ENCODE results near the gene MAML3. TPM values are rescaled to one million over a fixed set of nuclear protein-coding genes. Genes with fewer than 3 reads are reported as not detected.

Gene MAML3
- total RNA-seq, 1 experiment from 2014 or later: 12.1 TPM

DNA sequence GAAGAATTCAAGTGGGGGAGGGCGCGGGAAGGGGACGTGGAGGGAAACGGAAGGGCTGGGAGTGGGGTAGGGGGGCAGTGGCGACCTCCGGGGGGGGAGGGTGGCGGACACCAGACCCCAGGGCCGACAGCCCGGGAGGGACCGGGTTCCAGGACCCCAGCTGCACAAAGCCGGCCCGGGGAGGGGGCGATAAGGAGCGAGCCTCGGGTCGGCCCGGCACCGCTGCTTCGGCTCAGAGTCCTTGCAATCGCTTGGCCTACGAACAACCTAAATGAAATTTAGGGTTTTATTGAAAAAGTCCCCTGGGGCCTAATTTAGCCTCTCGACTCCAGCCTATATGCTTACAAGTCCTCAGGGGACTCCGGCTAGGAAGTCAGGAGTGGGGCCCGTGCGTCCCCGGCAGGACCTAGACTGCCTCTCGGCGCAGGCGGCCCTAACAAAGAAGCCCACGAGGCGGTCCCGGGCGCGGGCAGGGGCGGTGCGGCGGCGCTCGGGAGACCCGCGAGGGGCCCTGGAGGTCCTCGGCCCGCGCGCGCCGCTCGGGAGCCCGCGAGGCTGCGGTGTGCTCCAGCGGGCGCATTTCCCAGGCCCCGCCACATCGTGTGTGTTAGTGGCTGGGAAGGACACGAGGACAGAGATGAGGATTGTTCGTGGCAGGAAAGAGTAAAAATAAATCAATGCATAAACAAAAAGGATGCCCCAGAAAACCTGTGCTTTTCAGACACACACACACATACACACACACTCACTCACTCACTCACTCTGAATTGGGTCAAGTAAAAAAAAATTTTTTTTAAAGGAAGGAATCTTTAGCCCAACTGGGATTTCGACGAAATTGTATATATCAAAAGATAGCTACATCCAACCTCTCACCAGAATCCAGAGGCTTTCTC, 418.4 kb downstream of the MAML3 start:
- Mint-ChIP-seq H3K4me1 (ENCODE audit: low read depth, unreplicated experiment) (peaks cover 27% of the 10 kb centered on the region), H3K27ac (ENCODE audit: unreplicated experiment) (peak overlapping the region; percentile 78), H3K9me3 (ENCODE audit: unreplicated experiment) (no peaks in the 10 kb centered on the region), H3K36me3 (ENCODE audit: insufficient read depth, unreplicated experiment) (peaks cover 9% of the 10 kb centered on the region), H3K27me3 (ENCODE audit: insufficient read depth, unreplicated experiment) (no peaks in the 10 kb centered on the region), H3K4me3 (ENCODE audit: unreplicated experiment) (peak overlapping the region; percentile 69)
- H3K36me3 ChIP-seq (ENCODE audit: control insufficient read depth, insufficient read depth, low read length): no peaks in the 10 kb centered on the region
- DNase-seq: no peak
- CTCF ChIA-PET: interaction anchor here (0.8 to 1.5 kb wide), 6 partner anchors 12 to 314 kb away, joined by 3 to 4 read pairs (median 4); no protein-coding TSS in a partner anchor
- peaks cover 46% of the 10 kb centered on the region for H3K4me1 ChIP-seq
- POLR2A ChIA-PET: no interaction called here
- no peaks in the 10 kb centered on the region for H3K9me3 ChIP-seq
- peak overlapping the region; percentile 29 for H3K4me3 ChIP-seq (ENCODE audit: low read depth, low read length)
- H3K27me3 ChIP-seq (replicated peaks; ENCODE audit: control insufficient read depth, insufficient read depth, low read length): no peaks in the 10 kb centered on the region
- no TSS peak for BruUV-seq (replicated peaks)
- TF ChIP-seq, protein P1, sequence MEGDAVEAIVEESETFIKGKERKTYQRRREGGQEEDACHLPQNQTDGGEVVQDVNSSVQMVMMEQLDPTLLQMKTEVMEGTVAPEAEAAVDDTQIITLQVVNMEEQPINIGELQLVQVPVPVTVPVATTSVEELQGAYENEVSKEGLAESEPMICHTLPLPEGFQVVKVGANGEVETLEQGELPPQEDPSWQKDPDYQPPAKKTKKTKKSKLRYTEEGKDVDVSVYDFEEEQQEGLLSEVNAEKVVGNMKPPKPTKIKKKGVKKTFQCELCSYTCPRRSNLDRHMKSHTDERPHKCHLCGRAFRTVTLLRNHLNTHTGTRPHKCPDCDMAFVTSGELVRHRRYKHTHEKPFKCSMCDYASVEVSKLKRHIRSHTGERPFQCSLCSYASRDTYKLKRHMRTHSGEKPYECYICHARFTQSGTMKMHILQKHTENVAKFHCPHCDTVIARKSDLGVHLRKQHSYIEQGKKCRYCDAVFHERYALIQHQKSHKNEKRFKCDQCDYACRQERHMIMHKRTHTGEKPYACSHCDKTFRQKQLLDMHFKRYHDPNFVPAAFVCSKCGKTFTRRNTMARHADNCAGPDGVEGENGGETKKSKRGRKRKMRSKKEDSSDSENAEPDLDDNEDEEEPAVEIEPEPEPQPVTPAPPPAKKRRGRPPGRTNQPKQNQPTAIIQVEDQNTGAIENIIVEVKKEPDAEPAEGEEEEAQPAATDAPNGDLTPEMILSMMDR (IDR thresholded peaks at IDR 0.05; ENCODE audit: insufficient read depth in 1 of 2, low read depth in 1 of 2, low read length in 1 of 2, severe bottlenecking in 1 of 2, unreplicated experiment in 1 of 2): no peak
- intact Hi-C loops (cut with micrococcal nuclease; ENCODE audit: unreplicated experiment): loop anchor here (1.0 to 5.0 kb wide), 8 partner anchors 43 to 591 kb away; no protein-coding TSS in a partner anchor

DNA sequence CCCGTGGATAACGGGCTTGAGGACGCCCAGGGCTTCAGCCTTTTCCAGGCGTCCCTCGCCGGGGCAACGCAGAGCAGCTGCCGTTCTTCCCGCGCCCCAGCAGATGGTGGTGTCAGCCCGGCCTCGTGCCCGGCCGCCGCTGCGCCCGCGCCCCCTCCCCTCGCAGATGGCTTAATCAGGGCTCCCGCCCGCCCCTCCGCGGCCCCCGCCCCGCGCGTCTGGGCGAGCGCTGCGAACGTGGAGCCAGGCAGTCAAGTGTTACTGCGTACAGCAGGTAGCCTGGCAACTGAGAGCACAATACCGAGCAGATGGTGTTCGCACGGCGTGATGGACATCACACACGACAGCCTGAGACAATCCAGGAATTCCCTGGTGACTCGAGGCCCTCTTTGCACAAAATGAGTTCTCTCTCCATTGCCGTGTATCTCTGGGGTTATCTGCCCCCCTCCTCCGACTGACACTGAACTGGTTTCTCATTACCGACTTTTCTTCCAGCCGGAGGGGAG, 419.1 kb downstream of the MAML3 start:
- Histone ChIP-seq H3K9me3 (no peaks in the 10 kb centered on the region), H3K27me3 (replicated peaks; ENCODE audit: control insufficient read depth, insufficient read depth, low read length) (no peaks in the 10 kb centered on the region), H3K36me3 (ENCODE audit: control insufficient read depth, insufficient read depth, low read length) (no peaks in the 10 kb centered on the region), H3K4me1 (peaks cover 39% of the 10 kb centered on the region), H3K4me3 (ENCODE audit: low read depth, low read length) (peak overlapping the region; percentile 29)
- peak; percentile 82 to 89 for DNase-seq
- POLR2A ChIA-PET: no interaction called here
- Mint-ChIP-seq H3K4me3 (ENCODE audit: unreplicated experiment) (peak overlapping the region; percentile 69), H3K27me3 (ENCODE audit: insufficient read depth, unreplicated experiment) (no peaks in the 10 kb centered on the region), H3K4me1 (ENCODE audit: low read depth, unreplicated experiment) (peaks cover 22% of the 10 kb centered on the region), H3K9me3 (ENCODE audit: unreplicated experiment) (no peaks in the 10 kb centered on the region), H3K27ac (ENCODE audit: unreplicated experiment) (peak overlapping the region; percentile 78), H3K36me3 (ENCODE audit: insufficient read depth, unreplicated experiment) (peaks cover 9% of the 10 kb centered on the region)
- BruUV-seq (replicated peaks): no TSS peak
- TF ChIP-seq, protein P1 (IDR thresholded peaks at IDR 0.05; ENCODE audit: insufficient read depth in 1 of 2, low read depth in 1 of 2, low read length in 1 of 2, severe bottlenecking in 1 of 2, unreplicated experiment in 1 of 2): peak; percentile 76 to 82
- CTCF ChIA-PET: interaction anchor here (0.8 to 1.5 kb wide), 10 partner anchors 11 to 592 kb away, joined by 3 to 10 read pairs (median 4); no protein-coding TSS in a partner anchor
- intact Hi-C loops (cut with micrococcal nuclease; ENCODE audit: unreplicated experiment): loop anchor here (1.0 to 5.0 kb wide), 10 partner anchors 42 to 591 kb away; no protein-coding TSS in a partner anchor

DNA sequence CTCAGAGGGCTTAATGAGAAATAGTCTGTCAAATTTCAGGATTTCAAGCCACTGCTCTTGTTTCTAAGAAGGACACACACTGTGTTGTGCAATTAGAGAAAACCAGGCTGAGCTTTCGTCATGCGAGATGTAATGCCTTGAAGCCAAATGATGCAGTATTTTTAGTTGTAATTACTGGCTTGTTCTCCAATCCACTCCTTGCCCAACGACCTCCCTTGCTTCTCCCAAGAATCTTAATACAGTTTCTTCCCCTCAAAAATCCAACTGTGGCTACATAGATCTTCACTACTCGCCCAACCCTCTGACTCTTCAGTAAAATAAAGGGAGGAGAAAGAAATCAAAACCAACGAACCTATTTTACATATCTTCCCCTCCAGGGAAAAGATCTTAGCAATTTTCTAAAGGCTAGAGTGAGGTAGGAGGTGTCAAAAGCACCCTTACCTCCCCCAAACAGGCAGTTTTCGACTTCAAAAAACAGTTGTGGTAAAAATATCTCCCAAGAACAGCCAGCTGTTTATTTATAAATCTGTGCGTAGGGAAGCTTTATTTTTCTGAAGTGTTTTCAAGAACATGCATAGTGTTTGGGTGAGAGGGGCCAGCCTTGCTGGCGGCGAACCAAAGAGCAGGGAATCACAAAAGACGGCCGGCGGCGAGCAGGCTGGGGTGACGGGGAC, 419.6 kb downstream of the MAML3 start:
- CTCF ChIA-PET: interaction anchor here (0.8 to 1.5 kb wide), 12 partner anchors 11 to 592 kb away, joined by 3 to 10 read pairs (median 4); no protein-coding TSS in a partner anchor
- intact Hi-C loops (cut with micrococcal nuclease; ENCODE audit: unreplicated experiment): loop anchor here (1.0 to 2.0 kb wide), 6 partner anchors 42 to 519 kb away; no protein-coding TSS in a partner anchor
- Histone ChIP-seq H3K36me3 (ENCODE audit: control insufficient read depth, insufficient read depth, low read length) (no peaks in the 10 kb centered on the region), H3K4me1 (peaks cover 36% of the 10 kb centered on the region), H3K27me3 (replicated peaks; ENCODE audit: control insufficient read depth, insufficient read depth, low read length) (no peaks in the 10 kb centered on the region), H3K9me3 (no peaks in the 10 kb centered on the region), H3K4me3 (ENCODE audit: low read depth, low read length) (peak overlapping the region; percentile 29)
- H3K27me3 Mint-ChIP-seq (ENCODE audit: insufficient read depth, unreplicated experiment): no peaks in the 10 kb centered on the region
- H3K4me1 Mint-ChIP-seq (ENCODE audit: low read depth, unreplicated experiment): peaks cover 20% of the 10 kb centered on the region
- no TSS peak for BruUV-seq (replicated peaks)
- TF ChIP-seq, protein P1 (IDR thresholded peaks at IDR 0.05; ENCODE audit: insufficient read depth in 1 of 2, low read depth in 1 of 2, low read length in 1 of 2, severe bottlenecking in 1 of 2, unreplicated experiment in 1 of 2): no peak
- peaks cover 9% of the 10 kb centered on the region for H3K36me3 Mint-ChIP-seq (ENCODE audit: insufficient read depth, unreplicated experiment)
- peak overlapping the region; percentile 78 for H3K27ac Mint-ChIP-seq (ENCODE audit: unreplicated experiment)
- H3K4me3 Mint-ChIP-seq (ENCODE audit: unreplicated experiment): peak overlapping the region; percentile 69
- no peaks in the 10 kb centered on the region for H3K9me3 Mint-ChIP-seq (ENCODE audit: unreplicated experiment)
- POLR2A ChIA-PET: no interaction called here
- no peak for DNase-seq

Data from Caco-2 (cell line).